ENCODE data around the gene ZKSCAN4. TPM values are rescaled to one million over a fixed set of nuclear protein-coding genes. Genes with fewer than 3 reads are reported as not detected.

The ZKSCAN4 gene
- polyA plus RNA-seq, 2 donors: 1.8 to 2.3 TPM

Other genes with a start within 250 kb of the ZKSCAN4 start
- 1 to 10 TPM; 1.8 to 3.0 TPM for gene ZNF165, start 171.7 kb downstream of the ZKSCAN4 start, polyA plus RNA-seq
- gene ZSCAN16, start 127.7 kb downstream of the ZKSCAN4 start, polyA plus RNA-seq: 1 to 10 TPM; 3.7 to 6.3 TPM
- 1 to 10 TPM; 1.7 to 2.7 TPM for gene ZKSCAN8, start 110.4 kb downstream of the ZKSCAN4 start, polyA plus RNA-seq
- gene ZSCAN9, start 27.0 kb downstream of the ZKSCAN4 start, polyA plus RNA-seq: 1 to 10 TPM; 4.4 to 5.5 TPM
- under 1 TPM; 0.53 to 0.85 TPM for gene NKAPL, start 7.0 kb upstream of the ZKSCAN4 start, polyA plus RNA-seq
- 1 to 10 TPM; 3.6 to 4.7 TPM for gene ZSCAN26, start 14.9 kb upstream of the ZKSCAN4 start, polyA plus RNA-seq
- 1 to 10 TPM; 1.3 to 1.7 TPM for gene PGBD1, start 29.3 kb upstream of the ZKSCAN4 start, polyA plus RNA-seq
- 1 to 10 TPM; 5.5 to 9.2 TPM for gene ZSCAN31, start 83.9 kb upstream of the ZKSCAN4 start, polyA plus RNA-seq
- gene ZKSCAN3, start 97.7 kb upstream of the ZKSCAN4 start, polyA plus RNA-seq: 1 to 10 TPM in 1 of 2 donors, under 1 TPM in 1; 0.84 to 1.3 TPM
- gene ZSCAN12, start 147.5 kb upstream of the ZKSCAN4 start, polyA plus RNA-seq: under 1 TPM; 0.79 to 0.99 TPM
- under 1 TPM; 0.14 to 0.28 TPM for gene ZSCAN23, start 191.2 kb upstream of the ZKSCAN4 start, polyA plus RNA-seq